Chondrocyte (in vitro differentiated cells): ENCODE measurements around the gene CLDN14. TPM values are rescaled to one million over a fixed set of nuclear protein-coding genes. Genes with fewer than 3 reads are reported as not detected.
"Not testable (repeated sequence)": the region's sequence is repeated elsewhere in the genome, so short reads cannot be mapped to it uniquely, and the experiment has no call there.

Source experiments
- DNase-seq: peaks from one replicate; pipeline ENCODE4 v3.0.0; 2021; ENCODE audit warnings: mixed read lengths, low spot score
- H3K27ac Mint-ChIP-seq: one replicate; pipeline ENCODE4 v1.8.0; 2021; ENCODE audit warnings: mild to moderate bottlenecking, moderate library complexity, mixed read lengths; ENCODE audit not compliant: unreplicated experiment
- H3K27me3 Mint-ChIP-seq: 2 replicates; pipeline ENCODE4 v1.8.0; 2021; ENCODE audit warnings: low read depth, mixed read lengths
- H3K36me3 Mint-ChIP-seq: 2 replicates; pipeline ENCODE4 v1.8.0; 2021; ENCODE audit warnings: low read depth, mixed read lengths
- H3K4me1 Mint-ChIP-seq: 2 replicates; pipeline ENCODE4 v1.8.0; 2021; ENCODE audit warnings: low read depth, mild to moderate bottlenecking, mixed read lengths
- H3K4me3 Mint-ChIP-seq: one replicate; pipeline ENCODE4 v1.8.0; 2021; ENCODE audit warnings: mild to moderate bottlenecking, moderate library complexity, mixed read lengths; ENCODE audit not compliant: unreplicated experiment
- H3K9me3 Mint-ChIP-seq: 2 replicates; pipeline ENCODE4 v1.8.0; 2021; ENCODE audit warnings: low read depth, mixed read lengths
- total RNA-seq: library from RNA; stranded (reverse); gene quantifications from 3 replicates; pipeline ENCODE4 v1.2.1, GENCODE V29; 2021
- TF ChIP-seq, protein P1 (sequence below): fragments of 200-600 bp; sonication (generic); IDR thresholded peaks from 2 replicates; pipeline ENCODE4 v1.5.0; 2021; ENCODE audit warnings: antibody characterized with exemption, mild to moderate bottlenecking, moderate library complexity

The CLDN14 gene
- total RNA-seq, 1 donor from 2014 or later = not detected

DNA sequence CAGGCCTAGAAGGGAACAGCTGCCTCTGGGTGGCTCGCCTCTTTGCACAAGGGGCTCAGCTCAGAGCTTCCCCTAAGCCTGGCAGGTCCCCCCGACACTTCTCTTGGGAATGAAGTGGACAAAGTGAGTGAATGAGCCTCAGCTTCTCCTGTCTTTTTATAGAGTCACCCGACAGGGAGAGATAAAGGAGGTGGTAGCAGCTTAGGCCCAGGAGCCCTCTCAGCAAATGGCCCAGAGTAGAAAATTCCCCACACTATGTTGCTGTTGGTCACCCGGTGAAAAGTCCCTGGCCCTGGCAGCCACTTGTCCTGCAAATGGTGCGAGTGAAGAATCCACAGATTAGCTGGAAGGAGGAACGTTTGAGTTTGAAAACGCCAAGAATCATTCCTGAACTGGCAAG lies 2.4 kb downstream of the CLDN14 start:
- TF ChIP-seq, protein P1, sequence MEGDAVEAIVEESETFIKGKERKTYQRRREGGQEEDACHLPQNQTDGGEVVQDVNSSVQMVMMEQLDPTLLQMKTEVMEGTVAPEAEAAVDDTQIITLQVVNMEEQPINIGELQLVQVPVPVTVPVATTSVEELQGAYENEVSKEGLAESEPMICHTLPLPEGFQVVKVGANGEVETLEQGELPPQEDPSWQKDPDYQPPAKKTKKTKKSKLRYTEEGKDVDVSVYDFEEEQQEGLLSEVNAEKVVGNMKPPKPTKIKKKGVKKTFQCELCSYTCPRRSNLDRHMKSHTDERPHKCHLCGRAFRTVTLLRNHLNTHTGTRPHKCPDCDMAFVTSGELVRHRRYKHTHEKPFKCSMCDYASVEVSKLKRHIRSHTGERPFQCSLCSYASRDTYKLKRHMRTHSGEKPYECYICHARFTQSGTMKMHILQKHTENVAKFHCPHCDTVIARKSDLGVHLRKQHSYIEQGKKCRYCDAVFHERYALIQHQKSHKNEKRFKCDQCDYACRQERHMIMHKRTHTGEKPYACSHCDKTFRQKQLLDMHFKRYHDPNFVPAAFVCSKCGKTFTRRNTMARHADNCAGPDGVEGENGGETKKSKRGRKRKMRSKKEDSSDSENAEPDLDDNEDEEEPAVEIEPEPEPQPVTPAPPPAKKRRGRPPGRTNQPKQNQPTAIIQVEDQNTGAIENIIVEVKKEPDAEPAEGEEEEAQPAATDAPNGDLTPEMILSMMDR = no peak
- H3K36me3 Mint-ChIP-seq = no peaks in the 10 kb centered on the region
- H3K27me3 Mint-ChIP-seq = no peaks in the 10 kb centered on the region
- no peak for DNase-seq
- H3K4me3 Mint-ChIP-seq = no peak overlapping the region
- H3K27ac Mint-ChIP-seq = peak overlapping the region; percentile 42
- H3K4me1 Mint-ChIP-seq = peaks cover 37% of the 10 kb centered on the region
- no peaks in the 10 kb centered on the region for H3K9me3 Mint-ChIP-seq

- TF ChIP-seq, protein P1 = no peak
- Mint-ChIP-seq H3K4me1 (peaks cover 38% of the 10 kb centered on the region), H3K27me3 (no peaks in the 10 kb centered on the region), H3K27ac (peak overlapping the region; percentile 42), H3K4me3 (no peak overlapping the region), H3K36me3 (no peaks in the 10 kb centered on the region), H3K9me3 (peaks cover 3% of the 10 kb centered on the region)
- no peak for DNase-seq
These were observed 2.9 kb downstream of the CLDN14 start for GRCh38 chr21:36477001-36477400.

DNA sequence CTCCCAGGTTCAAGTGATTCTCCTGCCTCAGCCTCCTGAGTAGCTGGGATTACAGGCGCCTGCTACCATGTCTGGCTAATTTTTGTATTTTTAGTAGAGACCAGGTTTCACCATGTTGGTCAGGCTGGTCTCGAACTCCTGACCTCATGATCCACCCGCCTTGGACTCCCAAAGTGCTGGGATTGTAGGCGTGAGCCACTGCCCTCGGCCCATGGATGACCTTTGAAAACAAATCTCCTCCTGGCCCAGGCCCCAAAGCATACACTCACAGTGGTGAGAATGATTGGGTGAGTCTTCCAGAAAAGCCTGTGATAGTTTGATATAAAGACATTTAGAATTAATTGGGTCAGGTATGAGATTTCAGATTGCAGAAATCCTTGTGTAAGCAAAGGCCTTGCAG lies 3.4 kb downstream of the CLDN14 start:
- H3K4me3 Mint-ChIP-seq, DNase-seq, H3K27me3 Mint-ChIP-seq, H3K36me3 Mint-ChIP-seq, H3K9me3 Mint-ChIP-seq, H3K27ac Mint-ChIP-seq: not testable (repeated sequence)
- peaks cover 42% of the 10 kb centered on the region for H3K4me1 Mint-ChIP-seq

DNA sequence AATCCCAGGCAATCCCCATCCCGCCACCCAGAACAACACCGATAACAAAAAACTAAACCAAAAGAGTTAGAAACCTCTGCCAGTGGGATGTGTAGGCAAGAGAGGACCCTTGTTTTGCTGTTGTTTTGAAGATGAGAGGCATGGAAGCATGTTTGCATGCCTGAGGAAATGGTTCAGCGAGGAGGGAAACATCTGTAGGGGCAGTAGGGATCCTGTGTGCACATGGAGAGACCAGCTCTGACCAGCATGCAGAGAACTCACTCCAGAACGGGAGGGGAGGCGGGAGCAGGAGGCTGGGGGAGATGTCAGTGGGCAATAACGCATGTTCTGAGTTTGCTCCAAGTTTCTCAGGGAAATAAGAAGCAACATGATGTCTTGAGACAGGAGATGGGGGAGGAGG lies 5.3 kb downstream of the CLDN14 start:
- H3K27me3 Mint-ChIP-seq = no peaks in the 10 kb centered on the region

DNA sequence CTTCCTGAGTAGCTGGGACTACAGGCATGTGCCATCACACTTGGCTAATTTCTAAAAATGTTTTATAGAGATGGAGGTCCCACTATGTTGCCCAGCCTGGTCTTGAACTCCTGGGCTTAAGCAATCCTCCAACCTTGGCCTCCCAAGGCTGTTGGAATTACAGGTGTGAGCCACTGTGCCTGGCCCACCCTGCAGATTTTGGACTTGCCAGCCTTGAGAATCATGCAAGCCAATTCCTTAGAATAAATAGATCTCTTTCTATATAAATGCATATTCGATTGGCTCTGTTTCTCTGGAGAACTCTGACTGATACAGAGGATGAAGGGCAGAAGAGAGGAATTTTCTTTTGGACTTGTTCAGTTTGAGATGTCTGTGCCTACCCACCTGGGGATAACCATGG lies 6.7 kb downstream of the CLDN14 start:
- Mint-ChIP-seq H3K27ac (no peak overlapping the region), H3K36me3 (peaks cover 2% of the 10 kb centered on the region), H3K4me3 (no peak overlapping the region), H3K4me1 (peaks cover 55% of the 10 kb centered on the region), H3K27me3 (no peaks in the 10 kb centered on the region), H3K9me3 (peaks cover 9% of the 10 kb centered on the region)
- TF ChIP-seq, protein P1 = no peak
- no peak for DNase-seq

More for the DNA sequence above, 5.3 kb downstream of the CLDN14 start:
- peaks cover 2% of the 10 kb centered on the region for H3K36me3 Mint-ChIP-seq
- H3K4me1 Mint-ChIP-seq = peaks cover 55% of the 10 kb centered on the region
- no peak for DNase-seq
- TF ChIP-seq, protein P1 = no peak
- H3K27ac Mint-ChIP-seq = no peak overlapping the region
- no peak overlapping the region for H3K4me3 Mint-ChIP-seq
- H3K9me3 Mint-ChIP-seq = peaks cover 9% of the 10 kb centered on the region

- TF ChIP-seq, protein P1 = no peak
- H3K36me3 Mint-ChIP-seq = peaks cover 2% of the 10 kb centered on the region
These were observed 7.5 kb downstream of the CLDN14 start for GRCh38 chr21:36472377-36472776.

More at GRCh38 chr21:36472377-36472776, 7.5 kb downstream of the CLDN14 start:
- Mint-ChIP-seq H3K4me1 (peaks cover 47% of the 10 kb centered on the region), H3K27ac (no peak overlapping the region), H3K9me3 (peaks cover 9% of the 10 kb centered on the region), H3K27me3 (no peaks in the 10 kb centered on the region), H3K4me3 (no peak overlapping the region)
- no peak for DNase-seq
